ENCODE results near the gene CDC6. TPM values are rescaled to one million over a fixed set of nuclear protein-coding genes. Genes with fewer than 3 reads are reported as not detected.

CDC6 gene
- 49.2 and 66.5 TPM in 2 replicates for total RNA-seq

GRCh38 chr17:40287494-40288369 is at the start of gene CDC6:
TSS of gene CDC6 (plus strand) at chr17:40287879. CDS start at chr17:40289421, 1,542 bp downstream.
- TF ChIP-seq, protein P1, sequence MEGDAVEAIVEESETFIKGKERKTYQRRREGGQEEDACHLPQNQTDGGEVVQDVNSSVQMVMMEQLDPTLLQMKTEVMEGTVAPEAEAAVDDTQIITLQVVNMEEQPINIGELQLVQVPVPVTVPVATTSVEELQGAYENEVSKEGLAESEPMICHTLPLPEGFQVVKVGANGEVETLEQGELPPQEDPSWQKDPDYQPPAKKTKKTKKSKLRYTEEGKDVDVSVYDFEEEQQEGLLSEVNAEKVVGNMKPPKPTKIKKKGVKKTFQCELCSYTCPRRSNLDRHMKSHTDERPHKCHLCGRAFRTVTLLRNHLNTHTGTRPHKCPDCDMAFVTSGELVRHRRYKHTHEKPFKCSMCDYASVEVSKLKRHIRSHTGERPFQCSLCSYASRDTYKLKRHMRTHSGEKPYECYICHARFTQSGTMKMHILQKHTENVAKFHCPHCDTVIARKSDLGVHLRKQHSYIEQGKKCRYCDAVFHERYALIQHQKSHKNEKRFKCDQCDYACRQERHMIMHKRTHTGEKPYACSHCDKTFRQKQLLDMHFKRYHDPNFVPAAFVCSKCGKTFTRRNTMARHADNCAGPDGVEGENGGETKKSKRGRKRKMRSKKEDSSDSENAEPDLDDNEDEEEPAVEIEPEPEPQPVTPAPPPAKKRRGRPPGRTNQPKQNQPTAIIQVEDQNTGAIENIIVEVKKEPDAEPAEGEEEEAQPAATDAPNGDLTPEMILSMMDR (conservative IDR thresholded peaks at IDR 0.05; ENCODE audit: low read depth, low read length), result no peak
- peak; percentile 93 for DNase-seq (ENCODE audit: low read depth)
- peak within 1 kb of the TSS; percentile 80 for H3K4me3 ChIP-seq (ENCODE audit: low read depth, low read length)

DNA sequence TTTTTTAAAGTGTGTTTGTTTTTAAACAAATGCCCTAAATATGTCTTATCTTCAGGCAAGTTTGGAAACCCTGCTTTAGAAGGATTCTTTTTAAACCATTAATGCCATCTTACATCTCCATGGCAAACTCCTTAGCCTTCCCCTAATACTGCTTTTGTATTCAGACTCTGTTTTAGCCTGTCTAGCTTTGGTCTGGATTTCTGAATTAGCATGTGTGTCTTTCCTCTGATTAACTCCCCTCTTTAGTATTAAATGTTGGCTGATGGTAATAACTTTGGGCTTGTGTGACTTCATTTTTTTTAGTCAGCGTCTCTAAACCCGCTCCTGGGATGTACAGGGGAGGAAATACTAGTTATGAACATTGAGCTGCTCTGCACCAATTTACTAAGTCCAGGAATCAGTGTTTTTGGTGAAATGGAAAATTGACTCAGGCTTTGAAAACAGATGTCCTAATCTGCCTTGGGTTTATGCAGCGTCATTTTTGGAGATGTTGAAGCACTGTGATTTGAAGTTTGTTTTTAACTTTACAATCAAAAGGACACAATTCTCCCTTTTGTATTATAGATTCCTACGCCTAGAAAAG is 46.3 kb upstream of the CDC6 start:
- DNase-seq (ENCODE audit: low read depth), result no peak
- TF ChIP-seq, protein P1 (conservative IDR thresholded peaks at IDR 0.05; ENCODE audit: low read depth, low read length), result no peak
- no peak overlapping the region for H3K4me3 ChIP-seq (ENCODE audit: low read depth, low read length)

- H3K4me3 ChIP-seq (ENCODE audit: low read depth, low read length), result no peak overlapping the region
- TF ChIP-seq, protein P1 (conservative IDR thresholded peaks at IDR 0.05; ENCODE audit: low read depth, low read length), result no peak
- no peak for DNase-seq (ENCODE audit: low read depth)
Observed at GRCh38 chr17:40242774-40243173, 44.9 kb upstream of the CDC6 start.

GRCh38 chr17:40243761-40244160 is 43.9 kb upstream of the CDC6 start:
- DNase-seq (ENCODE audit: low read depth), result no peak
- H3K4me3 ChIP-seq (ENCODE audit: low read depth, low read length), result no peak overlapping the region
- TF ChIP-seq, protein P1 (conservative IDR thresholded peaks at IDR 0.05; ENCODE audit: low read depth, low read length), result no peak

- DNase-seq (ENCODE audit: low read depth), result no peak
- TF ChIP-seq, protein P1 (conservative IDR thresholded peaks at IDR 0.05; ENCODE audit: low read depth, low read length), result no peak
- no peak overlapping the region for H3K4me3 ChIP-seq (ENCODE audit: low read depth, low read length)
Observed at GRCh38 chr17:40244255-40244654, 43.4 kb upstream of the CDC6 start.

GRCh38 chr17:40247926-40248495 is 39.7 kb upstream of the CDC6 start:
- H3K4me3 ChIP-seq (ENCODE audit: low read depth, low read length), result no peak overlapping the region
- TF ChIP-seq, protein P1 (conservative IDR thresholded peaks at IDR 0.05; ENCODE audit: low read depth, low read length), result no peak
- DNase-seq (ENCODE audit: low read depth), result no peak

All from epithelial cell of proximal tubule (primary cell).